H1 (cell line): ENCODE results near the gene DCLK1. TPM values are rescaled to one million over a fixed set of nuclear protein-coding genes. Genes with fewer than 3 reads are reported as not detected.

Source experiments
- CTCF ChIA-PET: fragments of 300-600 bp; sonication (Branson Sonifier 250); formaldehyde crosslinking; loops from one replicate; lab custom pipeline; 2021; ENCODE audit not compliant: partially characterized antibody; lab: Charles Lee
- POLR2A ChIA-PET: fragments of 300-600 bp; sonication (Branson Sonifier 250); formaldehyde crosslinking; loops from one replicate; lab custom pipeline; 2021; ENCODE audit warnings: inconsistent platforms; ENCODE audit not compliant: partially characterized antibody; lab: Charles Lee
- DNase-seq, 2 experiments: peaks; one replicate each; pipeline versions ENCODE4 v3.0.0 to v3.0.0-alpha.2; 2010 to 2022; ENCODE audit warnings: low spot score in 2 of 2, low read depth in 1 of 2, mixed read lengths in 1 of 2
- FAIRE-seq: peaks from 2 replicates; lab custom pipeline; 2011; peaks lifted over from hg19 to GRCh38; lab: Jason Lieb, UNC
- H2AFZ ChIP-seq: 2 replicates; pipeline ENCODE4 v1.8.1; 2012; ENCODE audit warnings: low read length, inconsistent platforms
- H2AK5ac ChIP-seq: 2 replicates; pipeline ENCODE4 v1.6.1; 2013; ENCODE audit warnings: low read depth, low read length
- H2BK120ac ChIP-seq: replicated peaks from 2 replicates; pipeline ENCODE3; 2013; ENCODE audit warnings: low read depth, low read length, inconsistent platforms
- H2BK12ac ChIP-seq: 2 replicates; pipeline ENCODE4 v1.6.1; 2013; ENCODE audit warnings: low read depth, low read length
- H2BK15ac ChIP-seq: 2 replicates; pipeline ENCODE4 v1.6.1; 2013; ENCODE audit warnings: low read length
- H2BK20ac ChIP-seq: 2 replicates; pipeline ENCODE4 v1.6.1; 2013; ENCODE audit warnings: low read length
- H2BK5ac ChIP-seq: 2 replicates; pipeline ENCODE4 v1.6.1; 2013; ENCODE audit warnings: low read depth, low read length
- H3K14ac ChIP-seq: 2 replicates; pipeline ENCODE4 v1.6.1; 2013; ENCODE audit warnings: inconsistent platforms; ENCODE audit not compliant: insufficient read length
- H3K18ac ChIP-seq: 2 replicates; pipeline ENCODE4 v1.6.1; 2013; ENCODE audit warnings: low read length; ENCODE audit errors: extremely low read depth
- H3K23ac ChIP-seq: 2 replicates; pipeline ENCODE4 v1.6.1; 2013; ENCODE audit warnings: inconsistent platforms; ENCODE audit not compliant: insufficient read length
- H3K23me2 ChIP-seq: 2 replicates; pipeline ENCODE4 v1.6.1; 2013; ENCODE audit warnings: low read depth, low read length
- H3K27ac ChIP-seq: 2 replicates; pipeline ENCODE4 v1.6.1; 2011; ENCODE audit warnings: low read depth, low read length, inconsistent platforms
- H3K27me3 ChIP-seq, 4 experiments: replicated peaks in 1 of 4; 1 replicate in 1 of 4; 2 replicates in 3 of 4; pipeline versions ENCODE4 v1.6.1 to v1.8.1; 2011 to 2013; ENCODE audit warnings: low read length in 3 of 4, mild to moderate bottlenecking in 3 of 4, inconsistent platforms in 2 of 4, mixed read lengths in 2 of 4, moderate library complexity in 1 of 4; ENCODE audit not compliant: control insufficient read depth in 3 of 4, insufficient read depth in 3 of 4; ENCODE audit errors: extremely low read depth in 1 of 4
- H3K36me3 ChIP-seq, 4 experiments: 2 replicates each; pipeline versions ENCODE4 v1.6.1 to v1.8.1; 2011 to 2013; ENCODE audit warnings: mild to moderate bottlenecking in 4 of 4, low read length in 3 of 4, moderate library complexity in 2 of 4, control low read depth in 1 of 4, inconsistent platforms in 1 of 4; ENCODE audit not compliant: insufficient read depth in 4 of 4, control insufficient read depth in 2 of 4
- H3K4ac ChIP-seq: replicated peaks from 2 replicates; pipeline ENCODE3; 2013; ENCODE audit warnings: low read length, low read depth, mixed read lengths, inconsistent platforms; ENCODE audit not compliant: insufficient read length
- H3K4me1 ChIP-seq, 4 experiments: replicated peaks in 1 of 4; 1 replicate in 1 of 4; 2 replicates in 3 of 4; pipeline versions ENCODE4 v1.6.1 to v1.8.1; 2011 to 2013; ENCODE audit warnings: low read length in 3 of 4, inconsistent platforms in 2 of 4, mixed read lengths in 1 of 4; ENCODE audit not compliant: insufficient read depth in 4 of 4, control insufficient read depth in 3 of 4
- H3K4me2 ChIP-seq, 2 experiments: 2 replicates each; pipeline versions ENCODE4 v1.6.1 to v1.8.1; 2011 to 2013; ENCODE audit warnings: low read depth in 2 of 2, low read length in 2 of 2, control low read depth in 1 of 2, inconsistent platforms in 1 of 2, mild to moderate bottlenecking in 1 of 2; ENCODE audit not compliant: insufficient read depth in 1 of 2
- H3K4me3 ChIP-seq, 4 experiments: fragments of 200-600, 300-600 bp in 1 of 4; sonication (generic), shearing (Covaris generic), sonication (Bioruptor Twin) in 1 of 4; 2 replicates each; pipeline versions ENCODE4 v1.5.1 to v1.8.1; 2011 to 2016; ENCODE audit warnings: low read length in 4 of 4, low read depth in 3 of 4, control low read depth in 2 of 4, inconsistent platforms in 2 of 4, mild to moderate bottlenecking in 2 of 4, mixed read lengths in 1 of 4, moderate library complexity in 1 of 4; ENCODE audit not compliant: insufficient read depth in 2 of 4; ENCODE audit errors: extremely low read depth in 1 of 4
- H3K56ac ChIP-seq: replicated peaks from 2 replicates; pipeline ENCODE3; 2013; ENCODE audit warnings: low read depth, mild to moderate bottlenecking, mixed read lengths, low read length, inconsistent platforms; ENCODE audit not compliant: insufficient read length
- H3K79me1 ChIP-seq: 2 replicates; pipeline ENCODE4 v1.6.1; 2013; ENCODE audit warnings: low read depth, low read length, control low read depth
- H3K79me2 ChIP-seq, 2 experiments: 2 replicates each; pipeline versions ENCODE4 v1.6.1 to v1.8.1; 2012 to 2013; ENCODE audit warnings: low read length in 2 of 2, mild to moderate bottlenecking in 2 of 2, inconsistent platforms in 1 of 2; ENCODE audit not compliant: insufficient read depth in 2 of 2, control insufficient read depth in 1 of 2
- H3K9ac ChIP-seq, 4 experiments: replicated peaks in 1 of 4; 1 replicate in 1 of 4; 2 replicates in 3 of 4; pipeline versions ENCODE4 v1.6.1 to v1.8.1; 2011 to 2013; ENCODE audit warnings: low read depth in 3 of 4, low read length in 3 of 4, control low read depth in 2 of 4, mild to moderate bottlenecking in 2 of 4, moderate library complexity in 2 of 4, inconsistent platforms in 1 of 4; ENCODE audit errors: extremely low read depth in 1 of 4
- H3K9me3 ChIP-seq, 2 experiments: 2 replicates each; pipeline versions ENCODE4 v1.6.1 to v1.8.1; 2012 to 2013; ENCODE audit warnings: mild to moderate bottlenecking in 2 of 2, moderate library complexity in 2 of 2, control low read depth in 1 of 2, inconsistent platforms in 1 of 2, low read depth in 1 of 2, low read length in 1 of 2, mixed read lengths in 1 of 2; ENCODE audit not compliant: insufficient read depth in 2 of 2
- H4K20me1 ChIP-seq, 2 experiments: replicated peaks in 1 of 2; 2 replicates each; pipeline versions ENCODE3 to v1.8.1; 2011 to 2013; ENCODE audit warnings: inconsistent platforms in 2 of 2, low read length in 2 of 2, mild to moderate bottlenecking in 1 of 2; ENCODE audit not compliant: insufficient read depth in 2 of 2, control insufficient read depth in 1 of 2
- H4K5ac ChIP-seq: 2 replicates; pipeline ENCODE4 v1.6.1; 2013; ENCODE audit warnings: low read length, low read depth, mixed read lengths, inconsistent platforms; ENCODE audit not compliant: insufficient read length
- H4K8ac ChIP-seq: 2 replicates; pipeline ENCODE4 v1.8.0; 2013; ENCODE audit warnings: mild to moderate bottlenecking, moderate library complexity, low read length, inconsistent platforms; ENCODE audit not compliant: insufficient read depth; ENCODE audit errors: extremely low read depth
- H4K91ac ChIP-seq: replicated peaks from 2 replicates; pipeline ENCODE3; 2013; ENCODE audit warnings: low read length, mixed read lengths, inconsistent platforms; ENCODE audit not compliant: insufficient read length
- RAD21 ChIP-seq, 2 experiments: IDR thresholded peaks in 1 of 2; conservative IDR thresholded peaks in 1 of 2; 2 replicates each; pipeline ENCODE4 v1.6.1; 2011; ENCODE audit warnings: low read depth in 2 of 2, low read length in 2 of 2, improper control_type of control experiment in 1 of 2, inconsistent platforms in 1 of 2, mild to moderate bottlenecking in 1 of 2, moderate library complexity in 1 of 2
- WGBS, 2 experiments: shearing (Covaris generic) in 1 of 2; methylation state at CpG; one replicate each; pipeline versions ENCODE4 v1.1.6 to v1.1.7; 2013 to 2015; ENCODE audit warnings: low lambda C conversion rate in 2 of 2, mixed read lengths in 2 of 2, inconsistent platforms in 1 of 2, low coverage in 1 of 2, missing lambda C conversion rate in 1 of 2; ENCODE audit not compliant: insufficient replicate concordance in 2 of 2, insufficient coverage in 1 of 2, insufficient read length in 1 of 2; ENCODE audit errors: extremely low coverage in 1 of 2, missing lambda C conversion rate in 1 of 2; 5-methylcytosine and 5-hydroxymethylcytosine counted together
- polyA plus RNA-seq, 7 experiments: library from polyadenylated mRNA; depleted of rRNA in 3 of 7; stranded (reverse) in 5 of 7; unstranded in 2 of 7; fragments of >200 nt in 5 of 7; fragments of 200-250 nt in 2 of 7; gene quantifications; 1 replicate in 5 of 7; 2 replicates in 1 of 7; 4 replicates in 1 of 7; pipeline versions ENCODE4 v1.2.1 to v1.2.3, GENCODE V29; 2011 to 2013; ENCODE audit warnings: missing spikeins in 2 of 7, mixed read lengths in 2 of 7
- total RNA-seq: library from RNA; stranded (reverse); fragmentation: NEBNext Ultra II Directional; extraction: Animal tissue kit (Norgen Biotek cat#: 25700); gene quantifications from 2 replicates; pipeline ENCODE4 v1.2.1, GENCODE V29; 2021
- TF ChIP-seq, protein P1 (sequence below): IDR thresholded peaks from 2 replicates; pipeline ENCODE4 v1.6.1; 2012; ENCODE audit warnings: low read length, inconsistent platforms
- TF ChIP-seq, protein P2 (sequence below), 3 experiments: IDR thresholded peaks; 1 replicate in 2 of 3; 2 replicates in 1 of 3; pipeline versions ENCODE4 v1.5.1 to v1.6.1; 2011; ENCODE audit warnings: low read length in 3 of 3, mild to moderate bottlenecking in 3 of 3, inconsistent platforms in 2 of 3, low read depth in 1 of 3, moderate library complexity in 1 of 3; ENCODE audit not compliant: insufficient read depth in 1 of 3; ENCODE audit errors: control extremely low read depth in 1 of 3

Gene DCLK1
- total and polyA plus RNA-seq, 2 of the 8 experiments (the other 6 are each of a cell fraction or from before 2014, with no cell fraction given): 22.8 to 41.0 TPM

DNA sequence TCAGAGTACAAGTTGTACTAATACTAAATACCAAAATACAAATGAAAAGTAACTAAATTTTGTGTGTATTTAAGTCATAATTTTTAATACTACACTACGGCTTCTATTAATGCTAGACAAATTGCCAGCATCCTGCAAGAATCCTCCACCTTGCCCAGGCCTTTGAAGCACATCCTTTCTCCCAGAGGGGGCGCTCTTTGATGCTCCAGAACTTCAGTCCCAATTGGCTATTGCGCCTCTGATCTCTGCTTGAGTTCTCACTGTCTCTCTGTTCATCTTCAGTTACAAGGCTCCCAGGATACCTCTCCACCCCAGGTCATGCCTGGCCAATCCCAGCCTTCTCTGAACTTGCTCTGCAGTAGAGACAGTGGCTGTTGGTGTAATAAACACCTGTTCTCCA, 141.0 kb downstream of the DCLK1 start:
- H2BK5ac ChIP-seq: no peak overlapping the region
- no peak overlapping the region for H4K8ac ChIP-seq
- no peaks in the 10 kb centered on the region for H4K20me1 ChIP-seq
- no peaks in the 10 kb centered on the region for H3K9me3 ChIP-seq
- H3K18ac ChIP-seq: no peak overlapping the region
- no peak overlapping the region for H2BK12ac ChIP-seq
- no peak overlapping the region for H3K27ac ChIP-seq
- H3K36me3 ChIP-seq: no peaks in the 10 kb centered on the region
- no peak overlapping the region for H2AFZ ChIP-seq
- H2BK15ac ChIP-seq: no peak overlapping the region
- no peaks in the 10 kb centered on the region for H3K23me2 ChIP-seq
- no peak overlapping the region for H2AK5ac ChIP-seq
- no peak overlapping the region for H2BK20ac ChIP-seq
- H3K23ac ChIP-seq: no peak overlapping the region
- CTCF ChIA-PET: interaction anchor here (0.9 to 2.0 kb wide), 4 partner anchors 14 to 285 kb away, joined by 3 to 11 read pairs (median 3); no protein-coding TSS in a partner anchor
- peak overlapping the region; percentile 29 for H2BK120ac ChIP-seq
- peak in 1 of 2 experiments; percentile 75 for DNase-seq
- TF ChIP-seq, protein P1, sequence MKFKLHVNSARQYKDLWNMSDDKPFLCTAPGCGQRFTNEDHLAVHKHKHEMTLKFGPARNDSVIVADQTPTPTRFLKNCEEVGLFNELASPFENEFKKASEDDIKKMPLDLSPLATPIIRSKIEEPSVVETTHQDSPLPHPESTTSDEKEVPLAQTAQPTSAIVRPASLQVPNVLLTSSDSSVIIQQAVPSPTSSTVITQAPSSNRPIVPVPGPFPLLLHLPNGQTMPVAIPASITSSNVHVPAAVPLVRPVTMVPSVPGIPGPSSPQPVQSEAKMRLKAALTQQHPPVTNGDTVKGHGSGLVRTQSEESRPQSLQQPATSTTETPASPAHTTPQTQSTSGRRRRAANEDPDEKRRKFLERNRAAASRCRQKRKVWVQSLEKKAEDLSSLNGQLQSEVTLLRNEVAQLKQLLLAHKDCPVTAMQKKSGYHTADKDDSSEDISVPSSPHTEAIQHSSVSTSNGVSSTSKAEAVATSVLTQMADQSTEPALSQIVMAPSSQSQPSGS: no peak
- TF ChIP-seq, protein P2, sequence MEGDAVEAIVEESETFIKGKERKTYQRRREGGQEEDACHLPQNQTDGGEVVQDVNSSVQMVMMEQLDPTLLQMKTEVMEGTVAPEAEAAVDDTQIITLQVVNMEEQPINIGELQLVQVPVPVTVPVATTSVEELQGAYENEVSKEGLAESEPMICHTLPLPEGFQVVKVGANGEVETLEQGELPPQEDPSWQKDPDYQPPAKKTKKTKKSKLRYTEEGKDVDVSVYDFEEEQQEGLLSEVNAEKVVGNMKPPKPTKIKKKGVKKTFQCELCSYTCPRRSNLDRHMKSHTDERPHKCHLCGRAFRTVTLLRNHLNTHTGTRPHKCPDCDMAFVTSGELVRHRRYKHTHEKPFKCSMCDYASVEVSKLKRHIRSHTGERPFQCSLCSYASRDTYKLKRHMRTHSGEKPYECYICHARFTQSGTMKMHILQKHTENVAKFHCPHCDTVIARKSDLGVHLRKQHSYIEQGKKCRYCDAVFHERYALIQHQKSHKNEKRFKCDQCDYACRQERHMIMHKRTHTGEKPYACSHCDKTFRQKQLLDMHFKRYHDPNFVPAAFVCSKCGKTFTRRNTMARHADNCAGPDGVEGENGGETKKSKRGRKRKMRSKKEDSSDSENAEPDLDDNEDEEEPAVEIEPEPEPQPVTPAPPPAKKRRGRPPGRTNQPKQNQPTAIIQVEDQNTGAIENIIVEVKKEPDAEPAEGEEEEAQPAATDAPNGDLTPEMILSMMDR (IDR thresholded peaks at IDR 0.05; ENCODE audit: control extremely low read depth in 1 of 3, insufficient read depth in 1 of 3, low read depth in 1 of 3, low read length in 3 of 3): peak; percentile 54 to 68 (median 65)
- TF ChIP-seq RAD21 (IDR thresholded peaks at IDR 0.05 in 1 of 2, conservative IDR thresholded peaks at IDR 0.05 in 1 of 2; ENCODE audit: low read depth in 2 of 2, low read length in 2 of 2): peak; percentile 61 to 75
- TF ChIP-seq, all 59 proteins: peak for 2
- Histone ChIP-seq H3K27me3 (no peaks in the 10 kb centered on the region), H3K4me1 (peaks cover 14 to 47% (median 31%) of the 10 kb centered on the region in 4 experiments), H4K5ac (peak overlapping the region; percentile 27), H3K9ac (no peak overlapping the region), H3K56ac (no peak overlapping the region), H3K14ac (no peak overlapping the region), H3K4ac (peak overlapping the region; percentile 71), H3K79me2 (no peaks in the 10 kb centered on the region), H3K4me3 (no peak overlapping the region), H4K91ac (no peak overlapping the region), H3K79me1 (no peaks in the 10 kb centered on the region), H3K4me2 (no peak overlapping the region)
- POLR2A ChIA-PET: no interaction called here
- 83% methylated on average over 3 of the region's 3 CpGs; no CpG with 5 or more reads in 1 of the 2 experiments for WGBS, 2 experiments
- FAIRE-seq: no peak
